T47D (cell line): ENCODE measurements around the gene TLX2.
"Not testable (repeated sequence)": the region's sequence is repeated elsewhere in the genome, so short reads cannot be mapped to it uniquely, and the experiment has no call there.

ENCODE experiments used
- DNase-seq, 2 experiments: peaks; one replicate each; pipeline versions ENCODE4 v3.0.0 to v3.0.0-alpha.2; 2011 to 2012; ENCODE audit warnings: low read depth in 1 of 2, low spot score in 1 of 2
- JUND ChIP-seq: IDR thresholded peaks from 2 replicates; pipeline ENCODE4 v1.6.1; 2012; ENCODE audit warnings: low read depth
- in situ Hi-C: cut with HindIII; loops from 2 replicates; pipeline ENCODE4 v1.10.0; 2016; ENCODE audit warnings: low sequenced_read_pairs, low pct_unique_long_range_greater_than_20kb

The TLX2 gene

GRCh38 chr2:74514368-74515270 lies at the start of gene TLX2:
Gene TLX2, plus strand, starts transcription at chr2:74514450. Its CDS starts 357 bp downstream, at chr2:74514807.
- in situ Hi-C loops: no loop called here
- TF ChIP-seq JUND: no peak
- DNase-seq: no peak

GRCh38 chr2:74470742-74471141 lies 43.5 kb upstream of the TLX2 start:
- in situ Hi-C loops, DNase-seq: not testable (repeated sequence)

- DNase-seq: no peak
- in situ Hi-C loops: no loop called here
- no peak for TF ChIP-seq JUND
Measured at GRCh38 chr2:74471332-74472065, 42.8 kb upstream of the TLX2 start.

GRCh38 chr2:74472086-74472944 lies 41.9 kb upstream of the TLX2 start, which contains the start of gene MRPL53:
Gene MRPL53, minus strand, starts transcription at chr2:74472680. Its CDS starts 20 bp downstream, at chr2:74472660.
- in situ Hi-C loops: no loop called here
- peak; percentile 21 to 96 for DNase-seq
- TF ChIP-seq JUND: peak; percentile 36; the same call in 1 of the 2 replicates

- in situ Hi-C loops: no loop called here
- DNase-seq: no peak
Measured at GRCh38 chr2:74472945-74473258, 41.3 kb upstream of the TLX2 start.

GRCh38 chr2:74474481-74474880 lies 39.8 kb upstream of the TLX2 start:
- DNase-seq: no peak
- TF ChIP-seq JUND: no peak
- in situ Hi-C loops: no loop called here

More at GRCh38 chr2:74472945-74473258, 41.3 kb upstream of the TLX2 start:
- no peak for TF ChIP-seq JUND

GRCh38 chr2:74474899-74475298 lies 39.4 kb upstream of the TLX2 start:
- no peak for TF ChIP-seq JUND
- no peak for DNase-seq
- in situ Hi-C loops: no loop called here

GRCh38 chr2:74481431-74481830 lies 32.8 kb upstream of the TLX2 start:
- in situ Hi-C loops: no loop called here
- no peak for DNase-seq

GRCh38 chr2:74481961-74482800 lies 32.1 kb upstream of the TLX2 start:
- no peak for TF ChIP-seq JUND
- in situ Hi-C loops: no loop called here
- DNase-seq: peak in 1 of 2 experiments; percentile 13

More at GRCh38 chr2:74481431-74481830, 32.8 kb upstream of the TLX2 start:
- TF ChIP-seq JUND: no peak

GRCh38 chr2:74482801-74483674 lies 31.2 kb upstream of the TLX2 start, which contains the start of the genes CCDC142 and TTC31:
Gene CCDC142, minus strand, starts transcription at chr2:74482998. Its CDS starts 161 bp downstream, at chr2:74482837.
Gene TTC31, plus strand, starts transcription at chr2:74483081. Its CDS starts 15 bp downstream, at chr2:74483096.
- in situ Hi-C loops: no loop called here
- TF ChIP-seq JUND: no peak
- DNase-seq: peak; percentile 69 to 92

GRCh38 chr2:74483675-74484164 lies 30.5 kb upstream of the TLX2 start:
- DNase-seq, in situ Hi-C loops: not testable (repeated sequence)
